Sigmoid colon (tissue), 4 donors: ENCODE measurements around the gene SLC19A1.

ENCODE experiments used
- EP300 ChIP-seq, 4 donors: sonication (generic); formaldehyde crosslinking; IDR thresholded peaks; one replicate each; pipeline ENCODE4 v1.6.1; 2017; ENCODE audit warnings: antibody characterized with exemption in 4 of 4
- POLR2A ChIP-seq, 2 donors: fragments of 450-650 bp; IDR thresholded peaks; one replicate each; pipeline ENCODE4 v1.6.1; 2016; ENCODE audit warnings: antibody characterized with exemption in 2 of 2, mild to moderate bottlenecking in 2 of 2, moderate library complexity in 2 of 2
- TF ChIP-seq, protein P1 (sequence below), 4 experiments: fragments of 450-650 bp in 3 of 4; fragments of 200-600 bp in 1 of 4; IDR thresholded peaks; one replicate each; pipeline ENCODE4 v1.5.1; 2016 to 2019; ENCODE audit warnings: antibody characterized with exemption in 4 of 4, mild to moderate bottlenecking in 3 of 4, moderate library complexity in 2 of 4

DNA sequence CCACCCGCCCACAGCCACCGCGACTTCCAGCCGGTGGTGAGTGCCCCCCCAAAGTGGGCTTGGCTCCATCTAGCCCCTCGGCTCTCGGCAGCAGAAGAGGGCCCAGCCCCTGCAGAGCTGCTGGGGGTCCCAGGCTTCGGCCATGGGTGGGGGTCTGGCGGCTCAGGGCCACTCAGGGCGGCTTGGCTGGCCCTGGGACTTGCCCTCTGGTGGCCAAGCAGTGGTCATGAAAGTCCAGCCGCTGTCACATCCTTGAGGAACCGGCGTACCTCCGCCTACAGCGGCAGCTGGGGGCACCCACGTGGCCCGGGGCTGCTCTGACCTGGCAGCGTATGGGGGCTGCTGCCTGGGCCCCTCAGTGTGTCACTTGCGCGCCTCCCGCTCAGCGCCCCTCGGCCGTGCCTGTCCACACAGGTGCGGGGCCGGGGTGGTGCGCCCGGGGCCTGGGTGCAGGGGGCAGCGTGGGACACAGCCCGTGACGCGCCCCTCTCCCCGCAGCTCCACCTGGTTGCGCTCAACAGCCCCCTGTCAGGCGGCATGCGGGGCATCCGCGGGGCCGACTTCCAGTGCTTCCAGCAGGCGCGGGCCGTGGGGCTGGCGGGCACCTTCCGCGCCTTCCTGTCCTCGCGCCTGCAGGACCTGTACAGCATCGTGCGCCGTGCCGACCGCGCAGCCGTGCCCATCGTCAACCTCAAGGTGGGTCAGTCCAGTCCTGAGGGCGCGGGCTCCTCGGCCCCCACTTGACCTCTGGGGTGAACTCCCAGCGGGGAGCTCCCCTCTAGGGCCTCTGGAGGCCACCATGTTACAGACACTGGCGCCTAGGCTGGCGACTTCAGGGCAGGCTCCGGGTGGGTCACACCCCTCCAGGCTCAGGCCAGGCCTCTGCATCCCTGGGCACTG lies 32.4 kb downstream of the SLC19A1 start:
- TF ChIP-seq POLR2A (IDR thresholded peaks at IDR 0.05) (no peak), EP300 (IDR thresholded peaks at IDR 0.05) (no peak)
- TF ChIP-seq, protein P1, sequence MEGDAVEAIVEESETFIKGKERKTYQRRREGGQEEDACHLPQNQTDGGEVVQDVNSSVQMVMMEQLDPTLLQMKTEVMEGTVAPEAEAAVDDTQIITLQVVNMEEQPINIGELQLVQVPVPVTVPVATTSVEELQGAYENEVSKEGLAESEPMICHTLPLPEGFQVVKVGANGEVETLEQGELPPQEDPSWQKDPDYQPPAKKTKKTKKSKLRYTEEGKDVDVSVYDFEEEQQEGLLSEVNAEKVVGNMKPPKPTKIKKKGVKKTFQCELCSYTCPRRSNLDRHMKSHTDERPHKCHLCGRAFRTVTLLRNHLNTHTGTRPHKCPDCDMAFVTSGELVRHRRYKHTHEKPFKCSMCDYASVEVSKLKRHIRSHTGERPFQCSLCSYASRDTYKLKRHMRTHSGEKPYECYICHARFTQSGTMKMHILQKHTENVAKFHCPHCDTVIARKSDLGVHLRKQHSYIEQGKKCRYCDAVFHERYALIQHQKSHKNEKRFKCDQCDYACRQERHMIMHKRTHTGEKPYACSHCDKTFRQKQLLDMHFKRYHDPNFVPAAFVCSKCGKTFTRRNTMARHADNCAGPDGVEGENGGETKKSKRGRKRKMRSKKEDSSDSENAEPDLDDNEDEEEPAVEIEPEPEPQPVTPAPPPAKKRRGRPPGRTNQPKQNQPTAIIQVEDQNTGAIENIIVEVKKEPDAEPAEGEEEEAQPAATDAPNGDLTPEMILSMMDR (IDR thresholded peaks at IDR 0.05), result no peak
